ENCODE measurements around the gene CACNA2D2. TPM values are rescaled to one million over a fixed set of nuclear protein-coding genes. Genes with fewer than 3 reads are reported as not detected.

CACNA2D2 gene
- total and polyA plus RNA-seq, 4 donors = 0.10 to 0.19 (median 0.15) TPM

- no peak overlapping the region for H3K4me3 ChIP-seq (ENCODE audit: low read depth in 1 of 3, low read length in 3 of 3)
- no peak overlapping the region for H3K9ac ChIP-seq (ENCODE audit: low read depth in 1 of 2, low read length in 2 of 2)
- H3K4me1 ChIP-seq (ENCODE audit: control insufficient read depth in 4 of 4, insufficient read depth in 4 of 4, low read length in 3 of 4) = peaks cover 0 to 2% (median under 1%) of the 10 kb centered on the region in 4 donors
- H3K9me3 ChIP-seq (ENCODE audit: control insufficient read depth in 4 of 4, low read length in 3 of 4) = no peaks in the 10 kb centered on the region
- WGBS = 87% methylated on average over 6 of the region's 6 CpGs
- no peak for TF ChIP-seq RAD21 (IDR thresholded peaks at IDR 0.05)
- TF ChIP-seq HNF4G (IDR thresholded peaks at IDR 0.05) = no peak
- no peak for TF ChIP-seq JUND (IDR thresholded peaks at IDR 0.05)
- no peak for TF ChIP-seq RXRA (IDR thresholded peaks at IDR 0.05)
- no peak for DNase-seq (ENCODE audit: low spot score)
- H3K27ac ChIP-seq (ENCODE audit: low read depth in 1 of 2, low read length in 2 of 2) = no peak overlapping the region
- no peaks in the 10 kb centered on the region for H3K36me3 ChIP-seq (ENCODE audit: control insufficient read depth in 4 of 4, insufficient read depth in 3 of 4, low read depth in 1 of 4, low read length in 3 of 4)
- H3K27me3 ChIP-seq (ENCODE audit: control insufficient read depth in 4 of 4, insufficient read depth in 4 of 4, low read length in 3 of 4) = no peaks in the 10 kb centered on the region
Observed at GRCh38 chr3:50483374-50483773, 20.1 kb downstream of the CACNA2D2 start.

GRCh38 chr3:50481992-50482391, 21.4 kb downstream of the CACNA2D2 start:
- no peak overlapping the region for H3K27ac ChIP-seq (ENCODE audit: low read depth in 1 of 2, low read length in 2 of 2)
- no peak for DNase-seq (ENCODE audit: low spot score)
- no peak overlapping the region for H3K4me3 ChIP-seq (ENCODE audit: low read depth in 1 of 3, low read length in 3 of 3)
- H3K36me3 ChIP-seq (ENCODE audit: control insufficient read depth in 4 of 4, insufficient read depth in 3 of 4, low read depth in 1 of 4, low read length in 3 of 4) = no peaks in the 10 kb centered on the region
- H3K9me3 ChIP-seq (ENCODE audit: control insufficient read depth in 4 of 4, low read length in 3 of 4) = no peaks in the 10 kb centered on the region
- 67% methylated on average over 4 of the region's 4 CpGs for WGBS
- H3K27me3 ChIP-seq (ENCODE audit: control insufficient read depth in 4 of 4, insufficient read depth in 4 of 4, low read length in 3 of 4) = no peaks in the 10 kb centered on the region
- H3K4me1 ChIP-seq (ENCODE audit: control insufficient read depth in 4 of 4, insufficient read depth in 4 of 4, low read length in 3 of 4) = peaks cover 0 to 14% (median 8%) of the 10 kb centered on the region in 4 donors
- no peak overlapping the region for H3K9ac ChIP-seq (ENCODE audit: low read depth in 1 of 2, low read length in 2 of 2)
- no peak for TF ChIP-seq CTCF (IDR thresholded peaks at IDR 0.05; ENCODE audit: low read depth, low read length, missing input control)
- no peak for TF ChIP-seq TAF1 (conservative IDR thresholded peaks at IDR 0.05)
- TF ChIP-seq GABPA (IDR thresholded peaks at IDR 0.05 in 1 of 2, conservative IDR thresholded peaks at IDR 0.05 in 1 of 2) = no peak
- no peak for TF ChIP-seq EGR1 (IDR thresholded peaks at IDR 0.05; ENCODE audit: low read depth in 2 of 2)
- no peak for TF ChIP-seq RXRA (IDR thresholded peaks at IDR 0.05)
- no peak for TF ChIP-seq FOXA2 (IDR thresholded peaks at IDR 0.05)
- no peak for TF ChIP-seq RAD21 (IDR thresholded peaks at IDR 0.05)
- no peak for TF ChIP-seq REST (IDR thresholded peaks at IDR 0.05)
- no peak for TF ChIP-seq YY1 (IDR thresholded peaks at IDR 0.05)
- no peak for TF ChIP-seq MAX (IDR thresholded peaks at IDR 0.05)
- no peak for TF ChIP-seq HNF4A (conservative IDR thresholded peaks at IDR 0.05)
- no peak for TF ChIP-seq HNF4G (IDR thresholded peaks at IDR 0.05)
- no peak for TF ChIP-seq SP1 (IDR thresholded peaks at IDR 0.05)
- TF ChIP-seq FOXA1 (IDR thresholded peaks at IDR 0.05) = no peak
- no peak for TF ChIP-seq ATF3 (IDR thresholded peaks at IDR 0.05)
- TF ChIP-seq ZBTB33 (IDR thresholded peaks at IDR 0.05) = no peak

Measured in liver (tissue), 9 donors.